ENCODE results near the gene CD84.
A peak's percentile ranks its signal among the peaks of the same experiment; 100 is the strongest.

Gene CD84, protein sequence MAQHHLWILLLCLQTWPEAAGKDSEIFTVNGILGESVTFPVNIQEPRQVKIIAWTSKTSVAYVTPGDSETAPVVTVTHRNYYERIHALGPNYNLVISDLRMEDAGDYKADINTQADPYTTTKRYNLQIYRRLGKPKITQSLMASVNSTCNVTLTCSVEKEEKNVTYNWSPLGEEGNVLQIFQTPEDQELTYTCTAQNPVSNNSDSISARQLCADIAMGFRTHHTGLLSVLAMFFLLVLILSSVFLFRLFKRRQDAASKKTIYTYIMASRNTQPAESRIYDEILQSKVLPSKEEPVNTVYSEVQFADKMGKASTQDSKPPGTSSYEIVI

DNA sequence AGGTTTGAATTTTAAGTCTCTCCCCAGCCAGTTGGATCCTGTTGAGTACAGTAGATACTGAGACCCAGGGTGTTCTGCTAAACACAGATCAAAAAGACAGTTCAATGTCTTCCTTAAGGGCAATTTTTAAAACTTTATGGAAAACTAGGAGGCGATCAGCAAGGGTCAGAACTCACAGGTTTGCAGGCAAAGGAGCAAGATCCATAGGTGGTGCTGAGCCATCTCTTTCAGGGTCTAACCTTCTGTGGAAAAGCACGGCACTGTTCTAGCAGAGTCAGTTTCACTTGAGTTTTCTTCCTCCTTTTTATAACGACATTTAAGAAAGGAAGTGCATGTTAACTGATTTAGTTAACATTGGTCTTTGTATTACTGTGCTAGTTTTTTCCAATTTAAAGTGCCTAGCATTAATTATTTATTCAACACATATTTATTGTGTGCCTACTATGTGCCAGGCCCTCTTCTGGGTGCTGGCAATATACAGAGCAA, at the start of gene CD84:
Gene CD84, minus strand, starts transcription at position 281 of the 486 bp plus-strand sequence. Its CDS starts 59 bp downstream, at position 222.
- DNase-seq (ENCODE audit: low read depth in 1 of 2, low spot score in 1 of 2): no peak

DNA sequence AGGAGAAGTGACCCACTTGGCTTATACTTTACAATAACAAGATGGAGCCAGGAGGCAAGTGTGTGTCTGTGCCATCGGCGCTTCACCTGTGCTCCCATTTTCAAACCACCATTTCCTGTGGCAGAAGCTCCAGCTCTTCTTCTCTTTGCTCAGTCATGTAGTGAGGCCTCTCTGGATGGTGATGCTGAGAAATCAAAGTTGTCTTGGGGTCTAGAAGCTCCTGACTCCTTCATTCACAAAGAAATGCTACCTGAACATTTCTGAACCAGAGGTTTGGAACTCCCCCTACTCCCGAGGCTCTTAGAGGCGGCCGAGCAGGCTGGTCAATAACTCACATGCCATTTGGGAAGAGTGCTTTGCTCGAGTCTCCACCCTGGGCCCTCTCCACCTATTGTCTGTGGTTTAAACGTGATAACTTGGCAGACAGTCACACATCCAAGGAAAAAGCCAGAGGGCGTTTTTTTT, 49.5 kb upstream of the CD84 start:
- DNase-seq (ENCODE audit: low read depth in 1 of 2, low spot score in 1 of 2): no peak

DNA sequence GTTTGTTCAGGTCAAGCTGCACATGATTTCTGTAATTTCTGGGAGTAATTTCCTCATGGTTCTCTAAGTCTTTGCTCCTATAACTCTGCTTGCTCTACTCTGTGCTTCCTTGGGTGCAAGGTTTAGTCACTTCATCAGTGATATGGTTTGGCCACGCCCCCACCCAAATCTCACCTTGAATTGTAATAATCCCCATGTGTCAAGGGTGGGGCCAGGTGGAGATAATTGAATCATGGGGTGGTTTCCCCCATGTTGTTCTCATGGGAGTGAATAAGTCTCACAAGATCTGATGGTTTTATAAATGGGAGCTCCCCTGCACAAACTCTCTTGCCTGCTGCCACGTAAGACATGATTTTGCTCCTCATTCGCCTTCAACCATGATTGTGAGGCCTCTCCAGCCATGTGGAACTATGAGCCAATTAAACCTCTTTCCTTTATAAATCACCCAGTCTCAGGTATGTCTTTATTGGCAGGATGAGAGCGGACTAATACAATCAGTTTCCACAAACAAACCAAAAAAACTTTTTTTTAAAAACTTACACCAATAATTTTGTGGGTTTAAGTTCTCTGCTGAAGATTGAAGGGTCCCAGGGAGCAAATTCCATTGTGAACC, 48.5 kb upstream of the CD84 start:
- DNase-seq (ENCODE audit: low read depth in 1 of 2, low spot score in 1 of 2): peak in 1 of 2 donors; percentile 47

DNA sequence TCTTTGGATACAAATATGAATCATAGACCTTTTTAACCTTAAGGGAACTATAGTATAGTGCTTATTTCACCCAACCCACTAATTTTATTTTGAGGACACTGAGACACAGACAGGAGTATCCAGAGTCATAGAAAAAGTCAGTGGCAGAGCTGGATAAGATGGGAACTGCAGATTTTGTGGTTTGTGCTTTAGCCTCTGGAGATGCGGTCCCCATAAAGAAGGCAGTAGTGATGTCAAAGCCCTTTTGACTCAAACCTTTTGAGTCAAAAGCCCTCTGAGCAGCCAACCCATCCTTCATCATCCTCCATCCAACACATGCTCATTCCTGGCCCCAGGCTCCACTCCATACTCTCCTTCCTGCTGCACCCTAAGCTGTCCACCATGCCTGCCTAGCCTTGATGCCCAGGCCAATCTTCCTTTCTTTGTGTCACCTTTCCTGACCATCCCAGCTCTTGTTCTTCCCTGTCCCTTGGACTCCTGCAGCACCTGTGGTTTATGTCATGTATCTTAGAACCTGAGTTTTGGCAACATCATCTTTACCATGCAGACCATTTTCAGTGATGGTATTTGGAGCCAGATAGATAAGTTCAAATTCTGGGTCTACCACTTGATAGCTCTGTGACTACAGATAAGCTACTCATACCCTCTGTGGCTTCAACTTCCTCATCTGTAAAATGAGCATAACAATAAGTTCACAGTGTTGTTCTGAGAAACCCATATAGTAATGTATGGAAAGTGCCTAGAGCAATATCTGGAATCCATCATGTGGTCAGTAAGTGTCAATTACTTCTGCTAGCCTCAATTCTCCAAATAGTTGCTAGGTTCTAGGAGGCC, 47.4 kb upstream of the CD84 start:
- no peak for DNase-seq (ENCODE audit: low read depth in 1 of 2, low spot score in 1 of 2)

DNA sequence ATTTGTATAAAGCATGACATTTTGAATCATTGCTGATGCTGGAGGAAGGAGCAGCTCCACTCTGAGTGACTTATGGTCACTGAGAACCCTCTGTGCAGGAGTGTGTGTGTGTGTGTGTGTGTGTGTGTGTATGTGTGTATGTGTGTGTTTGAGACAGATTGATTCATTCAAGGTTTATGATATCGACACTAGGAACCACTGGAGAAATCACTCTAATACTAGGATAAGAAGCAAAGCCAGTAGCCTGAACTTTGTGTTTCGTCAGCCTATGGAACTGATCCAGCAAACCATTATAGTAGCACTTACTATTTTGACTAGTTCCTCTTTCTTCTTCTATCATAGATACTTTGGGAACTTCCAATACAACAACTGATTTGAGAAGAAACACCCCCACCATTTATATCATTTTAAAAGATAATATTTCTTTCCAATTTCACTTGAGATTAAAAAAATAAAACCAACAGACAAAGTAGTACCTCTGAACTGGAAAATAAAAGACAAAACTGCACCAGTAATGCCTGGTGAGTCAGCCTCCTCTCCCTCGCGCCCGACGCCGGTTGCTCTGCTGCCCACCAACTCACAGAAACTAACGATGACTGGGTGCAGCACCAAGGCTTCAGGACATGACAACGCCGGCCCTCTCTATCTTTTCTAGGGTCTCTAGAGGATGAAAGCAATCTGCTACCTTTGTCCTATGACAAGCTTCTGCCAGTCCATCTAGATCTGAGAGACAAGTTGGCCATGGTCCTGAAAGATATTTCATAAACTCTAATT, 46.6 kb upstream of the CD84 start:
- DNase-seq (ENCODE audit: low read depth in 1 of 2, low spot score in 1 of 2): peak; percentile 28 to 50

DNA sequence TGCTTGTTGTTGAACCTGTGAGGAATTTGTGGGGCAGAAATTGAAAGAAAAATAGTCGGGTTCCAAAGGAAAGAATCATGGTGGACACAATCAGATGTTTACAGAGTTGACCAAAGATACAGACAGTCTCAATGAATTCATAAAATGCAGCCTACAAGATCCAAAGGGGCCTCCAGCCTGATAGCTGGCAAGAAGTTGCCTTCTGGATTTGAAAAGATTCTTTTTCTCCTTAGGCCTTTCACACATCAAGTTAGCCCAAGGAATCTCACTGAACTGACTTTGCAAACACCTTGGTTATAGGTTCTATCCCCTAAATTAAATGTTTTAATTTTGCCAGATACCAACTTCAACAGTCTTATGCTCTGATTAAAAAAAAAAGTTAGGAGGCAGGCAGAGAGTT, 46.0 kb upstream of the CD84 start:
- DNase-seq (ENCODE audit: low read depth in 1 of 2, low spot score in 1 of 2): no peak

DNA sequence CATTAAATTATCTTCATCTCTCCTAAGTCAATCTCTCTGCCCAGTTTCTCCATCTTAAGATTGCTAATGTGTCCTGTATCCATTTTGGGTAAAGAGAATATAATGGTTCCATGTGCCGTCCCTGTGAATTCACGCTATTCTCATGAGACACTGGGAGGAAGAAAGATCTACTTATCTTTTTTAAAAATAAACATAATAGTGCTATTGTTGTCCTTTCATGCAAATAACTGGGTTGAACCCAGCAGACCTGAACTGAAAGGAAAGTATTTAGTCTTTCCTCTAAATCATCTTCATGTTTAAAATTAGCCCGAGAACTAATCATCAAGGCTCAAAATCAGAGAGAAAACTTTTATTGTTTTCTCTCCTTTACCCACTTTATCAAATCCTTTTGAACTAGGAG, 45.2 kb upstream of the CD84 start:
- DNase-seq (ENCODE audit: low read depth in 1 of 2, low spot score in 1 of 2): no peak

DNA sequence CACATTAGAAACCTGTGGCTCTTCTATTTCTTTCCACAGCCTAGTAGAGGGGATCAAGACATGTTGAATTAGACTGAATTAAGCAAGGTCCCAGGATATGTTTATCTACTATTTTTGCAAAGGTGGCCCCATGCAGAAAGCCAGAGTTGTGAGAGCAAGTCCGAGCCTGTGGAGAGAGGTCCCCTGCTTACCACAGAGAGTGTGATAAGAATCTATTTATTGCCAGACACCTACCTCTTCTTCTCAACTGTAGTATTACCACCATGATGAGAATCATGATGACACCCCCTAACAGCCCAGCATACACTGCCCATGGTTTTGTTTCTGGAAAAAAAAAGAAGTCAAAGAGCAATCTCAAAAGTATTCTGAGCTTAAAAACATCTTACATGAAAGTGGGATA, 44.6 kb upstream of the CD84 start:
- no peak for DNase-seq (ENCODE audit: low read depth in 1 of 2, low spot score in 1 of 2)

DNA sequence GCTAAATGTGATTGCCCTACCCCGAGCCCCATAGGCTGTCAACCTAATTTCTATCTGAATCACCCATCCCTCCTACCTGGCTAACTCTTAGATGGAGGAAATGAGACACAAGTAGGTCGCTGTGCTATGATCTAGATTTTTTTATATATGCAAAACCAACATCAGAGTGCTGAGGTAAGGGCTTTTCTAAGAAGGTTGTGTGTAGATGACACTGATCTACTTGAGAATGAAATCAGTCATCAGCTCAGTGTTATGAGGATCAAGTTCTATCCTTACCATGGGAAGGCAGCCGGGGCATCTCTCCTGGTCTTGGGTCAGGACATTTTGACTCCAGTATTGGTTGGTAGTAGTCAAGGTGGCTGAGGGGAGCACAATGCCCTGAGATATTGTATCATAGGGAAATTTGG, 43.9 kb upstream of the CD84 start:
- DNase-seq (ENCODE audit: low read depth in 1 of 2, low spot score in 1 of 2): no peak

DNA sequence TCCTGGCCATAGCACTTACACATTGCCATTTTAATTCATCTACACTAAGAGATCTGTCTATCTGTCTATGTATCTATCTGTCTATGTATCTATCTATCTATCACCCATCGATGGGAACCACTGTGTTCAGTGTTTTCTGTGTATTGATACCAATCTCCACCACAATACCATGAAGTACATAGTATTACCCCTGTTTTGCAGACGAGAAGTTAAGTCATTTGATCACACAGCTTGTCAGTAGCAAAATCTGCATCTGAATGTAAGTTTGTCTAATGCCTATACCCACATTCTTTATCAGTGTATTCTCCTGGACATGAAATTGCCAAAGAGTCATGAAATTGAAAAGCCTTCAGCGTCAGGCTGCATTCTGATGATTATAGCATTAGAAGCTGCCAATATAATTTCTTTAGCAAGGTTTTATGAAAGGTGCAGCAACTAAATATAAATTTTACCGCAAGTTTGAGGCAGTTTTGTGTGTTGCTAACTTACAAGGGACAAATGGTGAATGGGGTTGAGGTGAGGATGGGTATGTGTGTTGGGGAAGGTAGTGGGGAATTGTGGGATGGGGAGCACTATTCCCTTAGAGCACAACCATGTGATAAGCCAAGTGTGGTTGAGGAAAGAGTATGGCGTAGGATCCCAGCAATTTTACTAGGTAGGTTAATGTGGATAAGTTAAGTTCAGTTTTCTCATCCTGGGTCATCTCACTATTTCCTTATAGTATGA, 43.4 kb upstream of the CD84 start:
- DNase-seq (ENCODE audit: low read depth in 1 of 2, low spot score in 1 of 2): no peak

DNA sequence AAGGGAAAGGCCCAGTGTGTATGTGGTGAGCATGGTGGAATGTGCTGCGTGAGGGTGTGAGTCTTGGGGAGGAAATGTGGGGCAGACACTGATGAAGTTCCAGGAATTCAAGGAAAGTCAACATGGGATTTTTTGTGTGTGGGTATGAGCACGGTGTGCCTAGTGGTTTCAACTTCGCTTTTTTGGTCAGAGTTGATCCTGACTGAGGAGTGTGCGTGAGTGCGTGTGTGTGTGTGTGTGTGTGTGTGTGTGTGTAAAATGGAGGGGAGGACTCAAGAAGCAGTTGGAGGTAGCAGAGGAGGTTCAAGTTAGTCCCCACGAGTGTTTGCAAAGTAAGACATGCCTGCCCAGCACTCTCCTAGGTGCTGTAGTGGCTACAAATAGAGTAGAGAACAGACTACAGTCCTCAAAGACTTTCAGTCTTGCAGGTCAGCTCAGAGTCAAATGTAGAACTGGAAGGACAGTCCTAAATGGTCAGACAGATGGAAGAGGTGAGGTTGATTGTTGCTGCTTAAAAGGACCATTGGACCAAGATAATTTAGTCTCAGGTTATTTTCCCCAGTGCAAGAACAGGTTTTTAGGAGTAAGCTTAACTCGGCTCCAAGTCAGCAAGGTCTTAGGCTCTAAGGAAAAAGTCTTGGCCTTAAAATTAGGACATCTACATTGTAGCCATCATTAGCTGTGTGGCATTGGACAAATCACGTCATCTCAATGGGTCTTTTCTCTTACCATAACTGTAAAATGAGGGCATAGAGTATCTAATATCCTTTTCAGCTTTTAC, 42.5 kb upstream of the CD84 start:
- no peak for DNase-seq (ENCODE audit: low read depth in 1 of 2, low spot score in 1 of 2)

DNA sequence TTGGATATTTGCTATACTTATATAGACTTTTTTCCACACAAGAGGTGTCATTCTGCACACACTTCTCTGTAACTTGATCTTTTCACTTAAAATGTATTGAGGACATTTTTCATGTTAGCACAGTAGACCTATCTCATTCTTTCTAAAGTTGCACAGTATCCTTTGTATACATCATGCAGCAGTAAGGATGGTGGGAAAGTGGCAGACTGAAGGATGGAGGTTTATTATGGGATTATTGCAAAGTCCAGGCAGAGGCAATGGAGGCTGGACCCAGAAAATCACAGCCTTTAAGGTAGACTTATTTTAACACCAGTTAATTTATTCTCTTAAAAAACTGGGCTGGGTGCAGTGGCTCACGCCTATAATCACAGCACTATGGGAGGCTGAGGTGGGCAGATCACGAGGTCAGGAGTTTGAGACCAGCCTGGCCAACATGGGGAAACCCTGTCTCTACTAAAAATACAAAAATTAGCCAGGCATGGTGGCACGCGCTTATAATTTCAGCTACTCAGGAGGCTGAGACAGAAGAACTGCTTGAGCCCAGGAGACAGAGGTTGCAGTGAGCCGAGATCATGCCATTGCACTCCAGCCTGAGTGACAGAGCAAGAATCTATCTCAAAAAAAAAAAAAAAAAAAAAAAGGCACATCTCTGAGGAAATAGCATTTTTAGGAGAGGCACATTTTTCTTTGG, 41.8 kb upstream of the CD84 start:
- no peak for DNase-seq (ENCODE audit: low read depth in 1 of 2, low spot score in 1 of 2)

DNA sequence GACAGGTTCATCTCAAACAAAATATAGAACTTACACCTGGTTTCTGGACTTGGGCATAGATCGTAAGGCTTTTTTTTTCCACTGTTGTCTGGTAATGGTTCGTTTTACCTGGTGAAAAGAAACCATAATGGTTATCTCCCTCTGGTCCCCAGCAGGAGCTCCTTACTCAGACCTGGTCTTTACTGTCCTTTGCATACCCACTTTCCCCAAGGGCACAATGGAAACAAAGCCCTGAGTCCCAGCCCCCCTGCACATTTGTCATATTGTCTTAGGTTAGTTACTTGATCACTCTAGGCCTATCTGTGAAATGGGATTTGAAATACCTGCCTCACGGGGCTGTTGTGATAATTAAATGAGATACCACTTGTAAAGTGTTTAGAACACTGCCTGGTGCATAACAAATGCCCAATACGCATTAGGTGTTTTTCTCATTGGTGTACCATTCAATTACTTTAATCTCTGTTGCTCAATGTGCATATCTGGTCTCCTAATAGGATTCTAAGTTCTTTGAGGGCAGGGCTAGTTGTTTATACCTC, 40.5 kb upstream of the CD84 start:
- DNase-seq (ENCODE audit: low read depth in 1 of 2, low spot score in 1 of 2): no peak

DNA sequence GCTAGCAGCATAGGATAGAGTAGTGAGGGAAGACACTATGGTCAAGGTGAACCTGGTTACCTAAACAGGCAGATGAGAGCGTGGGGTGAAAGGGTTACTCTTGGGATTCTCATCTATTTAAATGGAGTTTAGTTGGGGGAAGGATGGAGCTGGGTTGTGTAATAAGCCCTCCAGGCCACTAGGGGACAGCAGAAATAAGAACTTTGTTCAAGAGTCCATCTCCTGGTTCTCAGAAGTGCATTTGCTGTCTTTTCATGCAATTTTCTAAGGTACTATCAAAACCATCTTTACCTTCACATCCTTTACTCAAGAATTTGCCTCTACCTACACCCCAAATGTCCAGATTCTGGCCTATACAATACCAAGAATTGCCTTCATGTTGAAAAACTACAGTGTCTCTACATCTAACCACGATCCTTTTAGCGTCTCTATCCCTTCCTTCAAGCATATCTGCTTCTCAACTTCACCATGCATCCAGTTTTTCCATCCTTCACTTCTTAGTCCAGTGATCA, 39.5 kb upstream of the CD84 start:
- no peak for DNase-seq (ENCODE audit: low read depth in 1 of 2, low spot score in 1 of 2)

DNA sequence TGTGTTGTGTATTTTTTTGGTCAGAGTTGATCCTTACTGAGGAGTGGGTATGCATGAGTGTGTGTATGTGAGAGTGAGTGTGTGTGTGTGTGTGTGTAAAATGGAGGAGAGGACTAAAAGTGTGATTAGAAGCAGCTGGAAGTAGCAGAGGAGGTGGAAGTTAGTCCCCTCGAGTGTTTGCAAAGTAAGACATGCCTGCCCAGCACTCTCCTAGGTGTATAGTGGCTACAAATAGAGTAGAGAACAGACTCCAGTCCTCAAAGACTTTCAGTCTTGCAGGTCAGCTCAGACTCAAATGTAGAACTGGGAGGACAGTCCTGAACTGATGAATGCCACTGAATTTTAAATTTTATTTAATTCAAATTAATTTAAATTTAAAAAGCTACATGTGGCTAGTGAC, 39.0 kb upstream of the CD84 start:
- no peak for DNase-seq (ENCODE audit: low read depth in 1 of 2, low spot score in 1 of 2)

DNA sequence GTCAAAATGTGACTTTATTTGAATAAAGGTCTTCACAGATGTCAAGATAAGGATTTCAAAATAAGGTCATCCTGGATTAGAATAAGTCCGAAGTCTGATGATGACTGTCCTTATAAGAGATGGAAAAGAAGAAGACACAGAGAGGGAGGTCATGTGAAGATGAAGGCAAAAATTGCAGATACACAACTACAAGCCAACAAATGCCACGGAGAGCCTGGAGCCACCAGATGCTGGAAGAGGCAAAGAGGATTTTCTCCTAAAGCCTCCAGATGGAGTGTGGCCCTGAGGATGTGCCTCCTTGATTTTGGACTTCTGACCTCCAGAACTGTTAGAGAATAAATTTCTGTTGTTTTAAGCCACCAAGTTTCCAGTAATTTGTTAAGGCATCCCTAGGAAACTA, 36.4 kb upstream of the CD84 start:
- no peak for DNase-seq (ENCODE audit: low read depth in 1 of 2, low spot score in 1 of 2)

DNA sequence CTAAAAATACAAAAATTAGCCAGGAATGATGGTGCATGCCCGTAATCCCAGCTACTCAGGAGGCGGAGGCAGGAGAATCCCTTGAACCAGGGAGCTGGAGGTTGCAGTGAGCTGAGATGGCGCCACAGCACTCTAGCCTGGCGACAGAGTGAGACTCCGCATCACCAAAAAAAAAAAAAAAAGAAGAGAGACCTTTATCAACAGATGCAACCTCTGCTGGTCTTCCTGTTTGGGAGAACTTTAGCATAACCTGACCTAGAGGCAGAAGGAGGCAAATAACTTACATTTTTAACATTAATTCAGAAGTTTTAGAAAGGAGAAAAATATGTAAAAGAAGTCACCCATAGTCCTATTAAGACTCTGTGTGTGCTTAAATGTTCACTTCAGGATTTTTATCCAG, 35.1 kb upstream of the CD84 start:
- DNase-seq (ENCODE audit: low read depth in 1 of 2, low spot score in 1 of 2): no peak

DNA sequence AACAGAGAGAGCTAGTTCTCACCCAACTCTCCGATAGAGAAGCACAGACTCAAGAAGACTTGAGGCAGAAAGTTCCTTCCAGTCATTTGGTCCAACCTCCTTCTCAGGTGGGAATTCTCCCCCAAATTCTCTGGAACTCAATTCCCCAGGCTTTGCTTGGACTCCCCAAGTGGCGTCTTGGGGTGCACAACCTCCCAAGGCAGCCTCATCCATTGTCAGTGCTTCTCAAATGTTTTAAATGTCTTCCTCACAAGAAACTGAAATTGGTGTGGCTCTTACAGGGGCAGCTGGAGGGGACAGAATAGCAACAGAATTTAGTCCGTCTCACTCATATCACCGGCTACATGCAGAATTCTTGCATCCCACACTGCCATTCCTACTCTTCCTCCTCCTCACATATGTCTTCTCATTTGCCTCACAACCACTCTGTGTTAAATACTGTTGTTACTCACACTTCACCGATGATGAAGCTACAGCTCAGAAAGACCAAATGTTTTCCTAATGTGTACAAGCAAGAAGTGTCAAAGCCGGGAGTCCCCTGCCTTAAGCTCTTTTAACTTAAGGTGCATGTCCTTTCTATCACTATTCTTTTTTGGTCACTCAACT, 33.4 kb upstream of the CD84 start:
- DNase-seq (ENCODE audit: low read depth in 1 of 2, low spot score in 1 of 2): no peak
